Globus pallidus (tissue), 1 donor: ENCODE results near the gene CNTF.

Source experiments
- DNase-seq: peaks from one replicate; pipeline ENCODE4 v3.0.0-alpha.2; 2015; ENCODE audit warnings: low spot score

Gene CNTF

DNA sequence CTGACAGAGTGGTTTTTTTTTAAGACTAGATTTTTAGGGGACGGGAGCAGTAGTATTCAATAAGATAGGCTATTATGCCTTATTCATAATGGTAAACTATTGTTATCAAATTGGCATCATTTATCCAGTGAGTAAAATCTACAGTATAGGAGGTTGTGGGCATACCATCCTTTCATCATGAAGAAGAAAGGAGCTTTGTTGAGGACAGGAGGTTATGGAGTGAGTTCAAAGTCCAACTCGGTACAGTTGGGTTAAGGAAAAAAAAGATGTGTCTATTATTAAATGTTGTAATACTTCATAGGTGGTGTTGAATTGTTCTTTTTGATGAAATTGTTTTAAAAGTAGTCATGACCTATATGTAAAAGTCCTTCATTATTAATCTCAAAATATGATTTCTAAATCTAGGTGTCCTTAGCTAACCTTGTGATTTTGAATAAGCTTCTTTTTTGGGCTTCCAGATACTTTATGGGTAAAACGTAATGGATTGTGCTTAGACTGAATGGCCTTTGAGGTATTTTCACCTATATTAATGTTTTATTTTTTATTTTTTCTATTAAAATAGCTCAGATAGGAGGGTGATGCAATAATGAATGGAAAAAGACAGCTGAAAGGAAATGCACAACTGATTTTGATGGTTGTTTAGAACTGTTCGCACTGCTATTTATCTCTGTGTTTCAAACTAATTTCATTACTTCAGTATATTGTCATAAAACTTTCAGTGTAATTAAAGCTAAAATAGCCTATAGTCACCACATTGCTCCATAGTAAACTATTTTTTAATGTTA lies 15.3 kb upstream of the CNTF start:
- no peak for DNase-seq

DNA sequence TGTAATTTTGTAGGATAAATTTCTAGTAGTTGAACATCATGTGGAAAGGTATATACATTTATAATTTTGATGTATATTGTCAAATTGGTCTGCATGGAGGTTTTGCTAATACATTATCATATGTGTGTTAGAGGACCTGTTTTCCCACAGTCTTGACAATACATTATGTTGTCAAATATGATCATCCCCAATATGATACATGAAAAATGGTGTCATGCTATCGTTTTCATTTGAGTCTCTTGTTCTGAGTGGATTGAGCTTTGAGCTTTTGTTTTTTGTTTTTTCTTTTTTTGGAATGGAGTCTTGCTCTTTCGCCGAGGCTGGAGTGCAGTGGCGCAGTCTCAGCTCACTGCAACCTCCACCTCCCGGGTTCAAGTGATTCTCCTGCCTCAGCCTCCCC lies 14.1 kb upstream of the CNTF start:
- no peak for DNase-seq

DNA sequence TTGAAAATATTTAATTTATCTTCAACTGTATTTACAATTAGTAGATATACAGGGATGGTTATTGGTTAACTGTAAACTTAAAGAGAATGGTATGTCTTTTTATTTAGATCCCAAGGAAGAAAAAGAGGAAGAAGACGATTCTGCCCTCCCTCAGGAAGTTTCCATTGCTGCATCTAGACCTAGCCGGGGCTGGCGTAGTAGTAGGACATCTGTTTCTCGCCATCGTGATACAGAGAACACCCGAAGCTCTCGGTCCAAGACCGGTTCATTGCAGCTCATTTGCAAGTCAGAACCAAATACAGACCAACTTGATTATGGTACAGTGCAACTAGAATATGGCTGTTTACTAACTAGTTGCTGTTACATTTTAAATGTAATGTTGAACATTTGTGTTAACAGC lies 12.7 kb upstream of the CNTF start:
- DNase-seq: no peak

DNA sequence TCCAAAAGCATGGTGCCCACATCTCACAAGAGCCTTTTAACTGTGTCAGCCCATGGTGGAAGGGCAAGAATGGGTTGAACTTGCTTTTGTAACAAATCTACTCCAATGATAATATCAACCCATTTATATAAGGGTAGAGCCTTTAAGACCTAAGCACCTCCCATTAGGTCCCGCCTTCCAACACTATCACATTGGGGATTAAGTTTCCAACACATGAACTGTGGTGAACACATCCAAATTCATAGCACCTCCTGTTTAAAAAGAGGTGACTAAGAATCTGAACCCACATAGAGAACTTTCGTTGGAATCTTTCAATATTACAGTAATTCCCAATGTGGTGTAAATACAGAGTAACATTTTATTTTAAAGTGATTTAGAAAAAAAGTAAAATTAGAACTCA lies 9.2 kb upstream of the CNTF start:
- DNase-seq: no peak

DNA sequence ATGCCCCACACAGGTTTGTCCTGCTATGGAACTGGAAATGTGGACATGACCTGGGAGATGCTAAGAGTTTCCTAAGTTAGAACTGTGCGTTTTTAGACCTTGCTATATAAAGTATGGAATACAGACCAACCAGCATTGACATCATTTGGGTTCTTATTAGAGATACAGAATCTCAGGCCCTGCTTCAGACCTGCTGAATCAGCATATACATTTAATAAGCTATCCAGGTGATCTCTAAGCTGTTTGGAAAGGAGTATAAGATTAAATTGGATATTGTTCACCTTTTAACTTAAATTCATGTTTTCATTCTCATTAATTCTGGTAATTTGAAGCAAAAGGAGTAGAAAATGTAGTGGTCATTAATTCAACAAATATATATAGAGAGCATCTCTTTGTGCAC lies 6.9 kb upstream of the CNTF start:
- no peak for DNase-seq

DNA sequence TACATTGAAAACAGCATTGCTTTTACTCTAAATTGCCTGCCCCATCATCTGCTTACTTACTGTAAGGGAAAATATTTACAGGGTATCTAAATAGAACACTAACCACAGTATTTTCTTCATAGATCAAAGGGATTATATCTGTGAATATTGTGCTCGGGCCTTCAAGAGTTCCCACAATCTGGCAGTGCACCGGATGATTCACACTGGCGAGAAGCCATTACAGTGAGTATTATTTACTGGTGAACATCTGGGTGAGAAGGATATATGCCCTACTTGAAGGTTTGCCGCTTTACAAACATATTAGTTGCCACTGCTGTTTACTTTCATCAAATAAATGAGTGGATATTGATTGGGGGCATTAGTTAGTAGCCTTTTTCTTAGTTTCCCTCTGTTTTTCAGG lies 5.9 kb upstream of the CNTF start:
- DNase-seq: no peak

DNA sequence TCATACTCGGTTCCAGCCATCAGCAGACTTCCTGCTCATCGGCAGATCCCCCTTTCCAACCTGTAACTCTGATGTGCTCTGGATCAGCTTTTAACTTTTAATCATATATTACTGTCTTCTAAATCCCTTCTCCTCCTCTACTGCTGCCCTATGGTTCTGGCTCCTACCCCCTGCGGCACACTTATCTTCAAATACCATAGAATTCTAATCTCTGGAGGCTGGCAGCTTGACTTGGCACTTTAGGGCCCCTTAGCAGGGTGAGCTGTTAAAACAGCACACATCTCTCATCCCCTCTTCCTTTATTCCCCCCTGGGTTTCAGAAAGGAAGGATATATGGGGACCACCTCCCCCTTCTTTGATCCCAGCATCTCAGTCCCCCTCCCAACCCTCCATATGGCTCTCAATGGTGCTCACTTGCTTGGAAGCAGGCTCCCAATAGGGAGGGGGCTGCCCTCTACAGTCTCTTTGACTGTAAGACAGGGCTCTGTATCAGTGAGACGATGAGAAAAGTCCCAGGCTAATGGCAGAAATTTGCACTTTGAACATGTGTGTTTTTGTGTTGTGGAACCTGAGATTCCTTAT lies 4.4 kb upstream of the CNTF start:
- DNase-seq: peak; percentile 53

DNA sequence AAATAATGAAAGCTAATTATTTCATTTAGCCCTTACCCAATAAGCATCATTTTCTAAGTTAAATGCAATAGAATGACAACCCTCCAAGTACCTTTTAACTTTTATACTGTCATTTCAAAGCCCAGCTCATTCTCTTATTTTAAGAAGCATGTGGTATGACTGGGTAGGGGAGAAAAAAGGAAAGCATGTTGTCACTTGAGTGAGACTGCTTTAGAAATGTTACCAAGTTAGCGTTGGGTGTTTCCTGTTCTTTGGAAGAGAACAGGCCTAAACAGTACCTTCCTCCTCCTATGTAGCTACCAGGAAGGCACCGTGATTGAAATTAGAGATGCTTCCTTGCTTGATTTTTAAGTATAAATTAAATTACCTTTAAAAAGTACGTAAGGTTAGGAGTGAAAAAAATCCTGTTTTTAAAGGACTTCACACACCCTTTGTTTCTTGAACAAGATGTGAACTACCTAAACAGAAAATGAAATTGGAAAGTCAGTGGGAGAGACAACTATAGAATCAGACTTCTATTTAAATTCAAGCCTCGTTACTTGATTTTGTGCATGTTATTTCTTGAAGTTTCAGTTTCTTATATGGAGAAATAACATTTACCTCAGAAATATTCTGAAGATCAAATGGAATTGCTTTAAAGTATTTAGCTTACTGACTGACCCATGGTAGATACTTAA lies 741 bp upstream of the CNTF start:
- DNase-seq: no peak

DNA sequence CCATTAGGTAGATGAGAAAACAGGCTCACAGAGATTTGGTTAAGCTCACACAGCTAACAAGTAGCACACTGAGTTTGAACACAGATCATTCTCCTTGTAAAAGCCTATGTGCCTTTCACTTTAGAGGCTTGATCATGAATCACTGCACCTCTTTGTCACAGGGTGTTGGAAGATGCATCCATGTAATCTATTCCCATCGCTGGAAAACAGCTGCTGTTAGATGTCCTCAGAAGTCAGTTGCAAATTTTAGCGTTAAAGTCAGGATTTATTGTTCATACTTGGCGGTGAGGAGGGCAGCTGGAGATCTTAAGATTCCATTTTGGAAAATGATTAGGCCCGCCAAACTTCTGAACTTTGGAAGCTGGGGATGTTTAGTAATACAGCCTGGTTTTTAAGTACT lies 2.6 kb downstream of the CNTF start:
- DNase-seq: no peak

DNA sequence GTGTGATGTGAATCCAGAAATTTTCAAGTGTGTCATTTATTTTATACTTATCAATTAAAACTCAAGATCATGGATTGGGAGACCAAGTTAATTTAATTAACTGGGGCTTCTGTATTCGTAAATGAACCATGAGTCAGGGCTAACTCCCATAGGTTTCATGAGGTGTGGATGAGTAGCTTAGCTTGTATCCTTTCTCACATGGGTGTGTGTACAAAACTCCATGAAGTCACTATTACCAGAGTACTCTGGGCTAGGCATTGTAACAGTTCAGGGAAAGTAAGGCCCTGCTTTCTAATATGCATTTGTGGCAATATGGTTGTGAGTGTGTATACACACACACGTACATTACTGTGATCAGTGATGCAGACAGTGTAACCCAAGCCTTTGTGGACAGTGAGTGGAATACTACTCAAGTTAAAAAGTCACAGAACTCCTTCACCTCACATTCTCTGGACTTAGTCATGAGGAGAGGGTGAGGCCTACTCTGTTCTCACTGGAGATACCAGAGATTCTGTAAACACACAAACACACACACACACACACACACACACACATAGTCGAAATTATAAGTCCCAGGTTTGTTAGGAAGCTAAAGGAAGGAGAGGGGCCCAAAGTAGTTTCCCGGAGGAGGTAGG lies 3.5 kb downstream of the CNTF start:
- DNase-seq: no peak

DNA sequence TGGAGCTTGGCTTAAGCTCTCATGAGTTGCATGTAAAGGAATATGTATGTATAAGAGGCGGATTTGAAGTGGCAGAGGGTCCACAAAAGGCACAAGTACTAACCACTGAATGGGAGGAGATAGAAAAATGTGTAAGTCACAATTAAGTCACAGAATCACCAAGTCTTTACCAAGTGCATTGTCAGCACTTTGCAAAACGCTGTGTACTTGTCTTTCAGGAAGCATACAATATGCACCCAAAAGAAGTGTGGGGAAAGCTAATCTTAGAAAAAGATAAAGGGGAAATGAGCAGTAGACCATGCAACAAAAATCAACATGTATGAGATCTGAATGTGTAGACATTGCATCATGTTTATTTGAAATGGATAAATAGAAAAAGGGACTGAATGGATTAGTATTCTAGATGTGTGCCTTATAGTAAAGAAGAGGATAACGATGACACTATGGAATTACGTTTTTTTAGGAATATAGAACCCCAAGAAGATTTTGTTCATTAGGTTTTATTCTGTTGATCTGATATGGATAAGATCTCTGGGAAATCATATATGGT lies 4.5 kb downstream of the CNTF start:
- DNase-seq: no peak

DNA sequence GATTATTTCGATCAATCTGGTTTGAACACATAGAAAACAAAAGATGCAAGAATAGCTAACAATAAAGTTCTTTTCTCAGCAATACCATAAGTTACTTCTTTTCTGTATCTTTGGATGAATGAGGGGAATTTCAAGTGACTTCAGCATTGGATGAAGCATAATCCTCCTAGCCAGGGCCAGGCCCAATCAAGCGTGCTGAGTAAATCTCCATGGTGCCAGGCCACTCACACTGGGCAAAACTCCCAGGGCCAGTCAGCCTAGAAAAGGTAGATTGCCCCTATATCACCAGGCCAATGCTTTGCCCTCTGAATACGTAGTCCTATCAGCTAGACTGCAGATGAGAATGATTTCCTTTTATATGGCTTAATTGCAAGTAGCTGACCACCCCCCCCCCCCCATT lies 6.0 kb downstream of the CNTF start:
- DNase-seq: no peak

DNA sequence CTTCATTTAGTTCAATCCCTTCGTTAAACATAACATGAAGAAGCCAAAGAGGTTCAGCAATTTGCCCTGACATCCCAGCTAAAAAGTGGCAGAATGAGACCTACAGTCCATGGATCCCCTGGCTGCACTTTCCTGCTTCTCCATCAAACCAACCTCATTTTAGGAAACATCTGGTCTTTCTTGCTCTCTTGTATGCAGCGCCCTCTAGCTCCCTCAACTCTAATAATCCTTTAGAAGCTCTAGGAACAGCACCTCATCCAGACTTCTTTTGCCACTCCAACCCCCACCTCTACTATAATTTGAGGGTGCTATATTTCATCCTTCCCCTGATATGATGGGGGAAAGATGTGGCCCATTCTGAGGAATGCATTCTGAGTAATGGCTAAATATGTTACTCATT lies 7.4 kb downstream of the CNTF start:
- no peak for DNase-seq

DNA sequence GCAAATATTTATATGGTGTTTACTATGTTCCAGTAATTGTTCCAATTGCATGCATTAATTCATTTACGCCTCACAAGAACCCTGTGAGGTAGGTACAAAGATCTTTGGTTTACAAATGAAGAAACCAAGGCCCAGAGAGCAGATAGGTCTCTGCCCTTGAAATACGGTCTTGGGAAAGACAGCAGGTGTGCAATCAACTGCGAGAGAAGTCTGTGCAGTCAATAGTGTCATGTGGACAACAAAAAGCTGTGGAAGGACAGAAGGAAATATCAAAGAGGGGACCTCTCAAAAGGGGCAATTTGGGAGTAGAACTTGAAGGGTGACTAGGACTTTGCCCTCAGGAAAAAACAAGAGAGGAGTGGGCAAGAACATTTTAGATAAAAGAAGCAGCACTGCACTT lies 8.9 kb downstream of the CNTF start:
- DNase-seq: no peak

DNA sequence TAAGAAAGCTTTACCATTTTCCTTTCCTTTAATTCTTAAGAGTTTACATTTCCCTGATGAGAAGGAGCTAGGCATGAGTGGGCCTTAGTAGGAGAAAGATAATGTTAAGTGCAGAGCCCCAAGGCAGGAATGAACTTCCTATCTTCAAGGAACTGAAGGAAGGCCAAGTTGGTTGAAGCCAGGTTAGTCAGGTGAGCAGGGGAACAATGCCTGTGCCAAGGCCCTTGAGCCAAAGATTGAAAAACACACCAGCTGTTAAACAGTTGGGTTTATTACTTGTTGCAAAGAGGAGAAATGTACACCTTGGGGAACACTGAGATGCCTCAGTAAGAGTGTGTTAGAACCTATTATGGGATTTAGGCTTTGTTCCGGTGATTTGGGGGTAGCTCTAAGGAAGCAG lies 10.0 kb downstream of the CNTF start:
- DNase-seq: no peak

DNA sequence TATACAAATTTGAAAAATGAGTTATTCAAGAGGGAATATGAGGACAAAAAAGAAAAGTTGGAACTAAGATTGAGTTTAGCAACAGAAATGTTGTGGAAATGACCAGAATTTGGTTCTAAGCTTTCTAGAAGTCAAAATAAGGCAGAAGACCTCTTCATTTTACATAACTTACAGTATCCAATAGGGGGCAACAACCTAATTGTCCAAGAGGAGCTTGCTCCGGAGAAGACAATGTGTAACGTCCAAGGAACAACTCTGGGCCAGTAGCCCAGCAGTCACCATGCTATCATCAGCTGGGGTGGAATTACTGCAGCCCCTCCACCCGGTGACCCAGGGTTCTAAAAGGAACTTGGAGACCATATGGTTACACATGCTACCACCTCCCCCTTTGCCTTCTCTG lies 14.1 kb downstream of the CNTF start:
- no peak for DNase-seq

DNA sequence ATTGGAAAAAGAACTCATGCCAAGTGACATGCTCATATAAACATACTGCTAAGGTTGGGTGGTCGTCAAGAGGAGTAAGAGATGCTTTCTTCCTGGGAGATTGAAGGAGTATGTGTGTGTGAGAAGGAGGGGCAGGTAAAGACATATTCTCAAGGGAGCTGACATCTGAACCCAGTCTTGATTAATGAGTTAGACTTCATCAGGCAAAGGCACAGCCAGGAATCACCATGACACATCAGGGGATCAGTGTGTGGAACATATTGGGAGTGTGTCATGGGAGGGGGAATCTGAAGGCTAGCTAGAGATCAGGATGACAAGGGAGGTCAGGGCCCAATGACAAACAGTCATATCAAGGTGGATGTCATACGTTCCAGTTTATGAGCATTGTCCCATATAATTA lies 14.9 kb downstream of the CNTF start:
- no peak for DNase-seq

DNA sequence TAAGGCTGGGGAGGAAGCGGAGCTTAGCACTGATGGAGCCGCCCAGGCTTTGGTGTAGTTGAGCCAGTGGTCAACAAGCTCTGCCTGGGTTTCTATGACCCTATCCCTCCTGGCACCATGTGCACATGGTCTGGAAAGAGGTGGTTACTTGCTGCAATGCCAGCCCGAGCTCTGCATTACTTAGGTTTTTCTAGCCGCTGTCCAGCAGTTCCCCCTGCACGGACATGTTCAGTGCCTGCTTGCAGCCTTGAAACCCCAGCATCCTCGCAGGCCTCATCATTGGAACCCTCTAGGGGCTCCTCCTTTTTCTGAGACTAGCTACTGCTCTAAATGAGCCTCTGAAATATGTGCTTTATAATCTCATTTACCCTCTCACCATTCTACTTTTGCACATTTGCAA lies 16.6 kb downstream of the CNTF start:
- DNase-seq: no peak

DNA sequence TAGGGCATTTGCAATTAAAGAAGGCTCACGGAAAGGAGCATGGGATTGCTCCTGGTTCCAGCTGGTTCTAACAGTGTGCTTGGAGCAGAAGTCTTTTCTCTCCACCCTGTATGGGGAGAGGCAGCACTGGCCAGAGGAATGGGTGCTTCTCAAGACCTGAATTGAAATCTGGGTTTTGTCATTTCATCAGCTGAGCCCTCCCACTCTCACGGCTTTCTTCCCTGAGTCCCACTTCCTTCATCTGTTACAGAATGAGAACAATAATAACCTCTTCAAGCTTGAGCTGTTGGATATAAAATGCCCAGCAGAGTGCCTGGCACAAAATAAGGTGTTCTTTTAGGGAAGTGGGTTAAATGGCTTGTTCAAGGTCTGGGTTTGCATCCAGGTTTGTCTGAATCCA lies 17.2 kb downstream of the CNTF start:
- no peak for DNase-seq

DNA sequence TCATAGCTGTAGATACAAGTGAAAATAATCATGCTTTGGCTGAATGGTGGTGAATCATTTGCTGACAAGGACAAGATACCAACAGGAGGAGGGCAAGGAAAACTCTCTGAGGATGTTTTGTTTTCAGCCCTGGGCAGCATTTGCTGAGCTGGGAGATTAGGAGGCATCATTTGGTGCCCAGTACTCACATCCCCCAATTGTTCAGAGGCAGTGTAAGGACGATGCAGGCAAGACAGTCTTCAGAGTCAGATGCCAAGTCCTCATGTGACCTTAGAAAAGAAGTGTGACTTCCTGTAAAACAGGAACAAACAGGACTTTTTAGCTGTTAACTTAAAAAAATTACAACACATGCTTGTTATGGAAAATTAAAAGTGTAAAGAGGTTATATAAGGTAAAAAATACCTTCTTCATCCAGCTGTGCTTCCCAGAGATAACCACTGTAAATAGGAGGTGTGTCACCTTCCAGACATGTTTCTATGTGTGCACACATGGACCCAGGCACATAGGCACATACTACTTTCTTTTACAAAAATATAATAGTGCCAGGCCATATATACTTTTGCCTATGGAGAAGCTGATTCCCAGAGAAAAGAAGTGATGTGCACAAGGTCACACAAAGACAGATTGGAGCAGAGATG lies 18.0 kb downstream of the CNTF start:
- DNase-seq: no peak

DNA sequence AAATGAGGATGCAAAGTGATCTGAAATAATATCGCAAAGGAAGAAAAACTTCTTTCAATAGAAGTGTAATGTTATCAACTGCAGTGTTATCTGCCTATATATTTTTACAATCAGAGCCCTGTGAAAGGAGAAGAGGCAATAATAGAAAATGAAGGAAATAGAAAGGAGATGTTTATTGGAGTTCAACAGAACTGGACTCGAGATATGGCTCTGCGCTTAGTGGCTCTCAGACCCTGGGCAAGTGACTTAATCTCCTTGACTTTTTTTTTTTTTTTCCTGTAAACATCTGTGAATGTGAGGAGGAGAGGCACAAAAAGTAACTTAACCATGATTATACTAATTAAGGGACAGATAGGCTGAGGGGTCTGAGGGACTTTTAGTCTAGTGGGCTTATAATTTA lies 18.9 kb downstream of the CNTF start:
- no peak for DNase-seq

DNA sequence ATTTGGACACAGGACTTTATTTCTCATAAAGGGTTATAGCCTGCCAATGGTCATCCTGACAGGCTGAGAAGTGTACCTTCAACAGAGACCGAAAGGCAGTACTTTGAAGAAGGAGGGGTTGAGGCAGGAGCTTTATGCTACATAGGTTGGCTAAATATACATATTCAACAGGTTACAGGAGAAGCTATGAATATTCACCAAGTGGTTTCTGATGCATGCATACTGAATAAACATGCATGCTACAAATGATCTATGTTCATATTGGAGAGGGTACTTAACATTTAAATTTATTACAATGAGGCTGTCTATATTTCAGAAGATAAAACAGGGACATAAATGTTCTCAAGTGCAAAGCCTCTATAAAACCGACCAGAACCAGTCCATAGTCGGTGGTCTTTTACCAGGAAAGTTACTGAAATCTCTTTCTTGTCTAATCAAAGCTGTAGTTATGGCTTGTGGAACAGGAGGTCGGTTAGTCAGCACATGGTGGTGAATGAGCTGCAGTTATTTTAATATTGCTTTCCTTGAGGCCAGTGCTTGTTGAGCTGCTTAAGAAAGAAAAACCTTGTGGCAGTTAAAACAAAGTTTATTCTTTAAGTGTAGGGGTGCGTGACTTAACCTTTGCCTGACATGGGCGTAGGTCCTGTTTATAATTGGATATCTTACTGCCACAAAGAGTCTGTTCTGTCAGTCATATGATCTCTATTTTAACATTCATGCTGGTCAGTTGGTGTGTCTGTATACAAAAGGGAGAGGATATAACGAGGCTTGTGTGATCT lies 19.5 kb downstream of the CNTF start:
- no peak for DNase-seq
